GM12878 (cell line): ENCODE results near the gene LTBP3. TPM values are rescaled to one million over a fixed set of nuclear protein-coding genes. Genes with fewer than 3 reads are reported as not detected.

Experiments
- BCLAF1 ChIP-seq: fragments of 450-650 bp; IDR thresholded peaks from 2 replicates; pipeline ENCODE4 v1.6.1; 2017; ENCODE audit warnings: antibody characterized with exemption, mild to moderate bottlenecking, moderate library complexity
- CHD4 ChIP-seq: fragments of 200-600 bp; sonication (generic); IDR thresholded peaks from 2 replicates; pipeline ENCODE4 v1.6.1; 2016; ENCODE audit warnings: mild to moderate bottlenecking
- CTCF ChIP-seq, 3 experiments: IDR thresholded peaks in 2 of 3; conservative IDR thresholded peaks in 1 of 3; 2 replicates each; pipeline ENCODE4 v1.5.1; 2011; ENCODE audit warnings: low read depth in 3 of 3, low read length in 3 of 3, mild to moderate bottlenecking in 3 of 3, control low read depth in 2 of 3, moderate library complexity in 2 of 3, inconsistent platforms in 1 of 3, mixed read lengths in 1 of 3; ENCODE audit not compliant: control insufficient read depth in 2 of 3, insufficient read depth in 1 of 3; ENCODE audit errors: extremely low read depth in 1 of 3
- CUX1 ChIP-seq: IDR thresholded peaks from 2 replicates; pipeline ENCODE4 v1.6.1; 2012; ENCODE audit warnings: improper control_type of control experiment, low read depth, low read length; ENCODE audit not compliant: insufficient replicate concordance
- IRF4 ChIP-seq: IDR thresholded peaks from 2 replicates; pipeline ENCODE4 v1.6.1; 2011; ENCODE audit warnings: low read depth, low read length
- KAT2A ChIP-seq: conservative IDR thresholded peaks from 2 replicates; pipeline ENCODE4 v1.6.1; 2011; ENCODE audit warnings: low read depth, low read length; ENCODE audit not compliant: control insufficient read depth
- MYC ChIP-seq: IDR thresholded peaks from 2 replicates; pipeline ENCODE4 v1.6.1; 2011; ENCODE audit warnings: mild to moderate bottlenecking, low read length, moderate library complexity, inconsistent platforms; ENCODE audit not compliant: insufficient read depth, insufficient replicate concordance, insufficient read length, severe bottlenecking
- PML ChIP-seq: IDR thresholded peaks from 2 replicates; pipeline ENCODE4 v1.6.1; 2012; ENCODE audit warnings: low read length, inconsistent platforms
- RFX5 ChIP-seq: IDR thresholded peaks from 2 replicates; pipeline ENCODE4 v1.6.1; 2011; ENCODE audit warnings: low read depth, low read length, improper control_type of control experiment
- SMC3 ChIP-seq: IDR thresholded peaks from 2 replicates; pipeline ENCODE4 v1.6.1; 2011; ENCODE audit warnings: low read length, improper control_type of control experiment, borderline replicate concordance
- SPI1 ChIP-seq: IDR thresholded peaks from 2 replicates; pipeline ENCODE4 v1.6.1; 2011; ENCODE audit warnings: low read depth, mild to moderate bottlenecking, low read length, moderate library complexity, borderline replicate concordance; ENCODE audit not compliant: insufficient read depth
- STAT1 ChIP-seq: fragments of 450-650 bp; conservative IDR thresholded peaks from 2 replicates; pipeline ENCODE4 v1.6.1; 2014; ENCODE audit warnings: antibody characterized with exemption, mild to moderate bottlenecking
- STAT3 ChIP-seq: IDR thresholded peaks from 2 replicates; pipeline ENCODE4 v1.6.1; 2011; ENCODE audit warnings: low read depth, low read length, improper control_type of control experiment
- ZNF274 ChIP-seq: IDR thresholded peaks from one replicate; pipeline ENCODE4 v1.8.0; 2011; ENCODE audit not compliant: insufficient read length, insufficient read depth
- polyA plus RNA-seq, 11 experiments: library from polyadenylated mRNA; depleted of rRNA in 4 of 11; unstranded in 6 of 11; stranded (reverse) in 5 of 11; fragments of >200 nt; fragmentation: Nextera tagmentation in 4 of 11; fragmentation: Illumina TruSeq in 1 of 11; extraction: Ambion mirVana in 4 of 11; extraction: Trizol in 1 of 11; gene quantifications; 1 replicate in 1 of 11; 2 replicates in 10 of 11; pipeline versions ENCODE4 v1.2.1 to v1.2.3, GENCODE V29; 2011 to 2016; ENCODE audit warnings: inconsistent platforms in 2 of 11, missing spikeins in 2 of 11, low read depth in 1 of 11
- total RNA-seq, 4 experiments: library from RNA; depleted of rRNA in 3 of 4; stranded (reverse); fragments of >200 nt in 3 of 4; fragmentation: Illumina TruSeq in 1 of 4; extraction: Trizol in 1 of 4; gene quantifications; 2 replicates each; pipeline versions ENCODE4 v1.2.1 to v1.2.3, GENCODE V29; 2013 to 2021
- TF ChIP-seq, protein P1 (sequence below): fragments of 450-650 bp; IDR thresholded peaks from 2 replicates; pipeline ENCODE4 v1.6.1; 2016; ENCODE audit warnings: mild to moderate bottlenecking
- TF ChIP-seq, protein P2 (sequence below): IDR thresholded peaks from 2 replicates; pipeline ENCODE4 v1.6.1; 2011; ENCODE audit warnings: borderline replicate concordance, low read depth, mild to moderate bottlenecking, moderate library complexity, mixed read lengths, low read length; ENCODE audit not compliant: insufficient read depth; ENCODE audit errors: extremely low read length

LTBP3 gene
- total and polyA plus RNA-seq, 10 of the 15 experiments (the other 5 are each of a cell fraction or from before 2014, with no cell fraction given) = 2.2 to 12.2 (median 6.2) TPM; not detected in 2

DNA sequence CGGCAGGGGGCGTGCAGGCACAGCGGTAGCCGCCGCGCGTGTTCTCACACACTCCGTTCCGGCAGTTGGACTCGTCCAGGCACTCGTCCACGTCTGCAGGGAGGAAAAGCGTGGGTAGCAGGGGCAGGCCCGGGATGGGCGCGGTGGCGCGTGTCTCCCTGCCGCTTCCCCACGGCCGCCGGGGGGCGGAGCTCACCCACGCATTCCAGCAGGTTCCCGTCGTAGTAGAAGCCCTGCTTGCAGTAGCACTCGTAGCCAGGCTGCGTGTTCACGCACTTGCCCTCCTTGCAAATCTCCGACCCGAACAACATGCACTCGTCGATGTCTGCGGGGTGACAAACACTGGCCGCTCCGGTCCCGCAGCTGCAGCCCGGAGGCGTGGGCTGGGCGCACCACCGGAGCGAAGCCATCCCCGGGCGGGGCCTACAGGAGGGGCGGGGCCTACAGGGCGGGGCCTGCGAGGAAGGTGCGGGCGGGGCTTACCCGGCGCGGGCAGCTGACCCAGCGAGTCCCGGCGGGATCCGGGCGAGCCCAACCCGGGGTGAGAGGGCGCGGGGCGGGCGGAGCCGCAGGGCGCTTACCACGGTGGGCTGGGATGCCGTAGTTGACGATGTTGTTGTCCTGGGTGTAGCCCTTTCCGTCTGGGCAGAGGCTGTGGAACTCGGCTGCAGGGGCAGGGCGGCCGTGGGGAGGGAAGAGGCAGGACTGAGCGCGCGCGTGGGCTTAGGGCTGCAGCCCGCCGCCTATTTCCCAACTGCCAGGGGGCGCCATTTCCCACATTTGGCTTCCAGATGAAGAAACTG lies 17.7 kb downstream of the LTBP3 start (continued):
- TF ChIP-seq BCLAF1 (no peak), STAT3 (no peak), KAT2A (no peak), IRF4 (no peak), STAT1 (no peak), CTCF (IDR thresholded peaks at IDR 0.05 in 2 of 3, conservative IDR thresholded peaks at IDR 0.05 in 1 of 3; ENCODE audit: control insufficient read depth in 2 of 3, extremely low read depth in 1 of 3, insufficient read depth in 1 of 3, low read depth in 3 of 3, low read length in 3 of 3) (peak; percentile 82 to 91 (median 82)), SMC3 (peak; percentile 73), CUX1 (no peak), CHD4 (no peak), ZNF274 (no peak), MYC (no peak), SPI1 (no peak), RFX5 (no peak), PML (no peak)
- TF ChIP-seq, protein P1, sequence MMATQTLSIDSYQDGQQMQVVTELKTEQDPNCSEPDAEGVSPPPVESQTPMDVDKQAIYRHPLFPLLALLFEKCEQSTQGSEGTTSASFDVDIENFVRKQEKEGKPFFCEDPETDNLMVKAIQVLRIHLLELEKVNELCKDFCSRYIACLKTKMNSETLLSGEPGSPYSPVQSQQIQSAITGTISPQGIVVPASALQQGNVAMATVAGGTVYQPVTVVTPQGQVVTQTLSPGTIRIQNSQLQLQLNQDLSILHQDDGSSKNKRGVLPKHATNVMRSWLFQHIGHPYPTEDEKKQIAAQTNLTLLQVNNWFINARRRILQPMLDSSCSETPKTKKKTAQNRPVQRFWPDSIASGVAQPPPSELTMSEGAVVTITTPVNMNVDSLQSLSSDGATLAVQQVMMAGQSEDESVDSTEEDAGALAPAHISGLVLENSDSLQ = no peak
- TF ChIP-seq, protein P2, sequence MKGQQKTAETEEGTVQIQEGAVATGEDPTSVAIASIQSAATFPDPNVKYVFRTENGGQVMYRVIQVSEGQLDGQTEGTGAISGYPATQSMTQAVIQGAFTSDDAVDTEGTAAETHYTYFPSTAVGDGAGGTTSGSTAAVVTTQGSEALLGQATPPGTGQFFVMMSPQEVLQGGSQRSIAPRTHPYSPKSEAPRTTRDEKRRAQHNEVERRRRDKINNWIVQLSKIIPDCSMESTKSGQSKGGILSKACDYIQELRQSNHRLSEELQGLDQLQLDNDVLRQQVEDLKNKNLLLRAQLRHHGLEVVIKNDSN = no peak
